ENCODE data around the gene DLK2. TPM values are rescaled to one million over a fixed set of nuclear protein-coding genes. Genes with fewer than 3 reads are reported as not detected.
A peak's percentile ranks its signal among the peaks of the same experiment; 100 is the strongest.
"Not testable (repeated sequence)": the region's sequence is repeated elsewhere in the genome, so short reads cannot be mapped to it uniquely, and the experiment has no call there.

DLK2 gene
- total and polyA plus RNA-seq, 8 donors, result 0.22 to 1.1 (median 0.31) TPM; not detected in 2

- Histone ChIP-seq H3K27me3 (no peaks in the 10 kb centered on the region), H3K4me3 (no peak overlapping the region), H3K4me1 (no peaks in the 10 kb centered on the region), H3K36me3 (no peaks in the 10 kb centered on the region), H3K9me3 (no peaks in the 10 kb centered on the region), H3K27ac (no peak overlapping the region)
- intact Hi-C loops (cut with DNase I), result no loop called here
- 62 to 78% methylated on average over 5 of the region's 5 CpGs for WGBS, 2 donors
- TF ChIP-seq CTCF (IDR thresholded peaks at IDR 0.05), result no peak
- no peak for ATAC-seq
- no peak for DNase-seq
- FAIRE-seq, result no peak
These were observed 42.8 kb downstream of the DLK2 start for GRCh38 chr6:43412541-43412940.

- intact Hi-C loops (cut with DNase I); H3K4me3 ChIP-seq; FAIRE-seq; ATAC-seq; H3K9me3 ChIP-seq; DNase-seq; H3K4me1 ChIP-seq; H3K27me3 ChIP-seq; H3K36me3 ChIP-seq; H3K27ac ChIP-seq: not testable (repeated sequence)
- 73 to 78% methylated on average over 1 of the region's 1 CpG for WGBS, 2 donors
These were observed 44.6 kb downstream of the DLK2 start for GRCh38 chr6:43410776-43411175.

GRCh38 chr6:43408259-43408658, 47.1 kb downstream of the DLK2 start:
- no peaks in the 10 kb centered on the region for H3K27me3 ChIP-seq
- 91 to 94% methylated on average over 4 of the region's 4 CpGs for WGBS, 2 donors
- DNase-seq (no peak), FAIRE-seq (no peak), ATAC-seq (no peak)
- TF ChIP-seq CTCF (IDR thresholded peaks at IDR 0.05), result no peak
- intact Hi-C loops (cut with DNase I), result no loop called here
- H3K27ac ChIP-seq, result no peak overlapping the region
- H3K36me3 ChIP-seq, result no peaks in the 10 kb centered on the region
- H3K4me3 ChIP-seq, result no peak overlapping the region
- H3K9me3 ChIP-seq, result no peaks in the 10 kb centered on the region
- H3K4me1 ChIP-seq, result no peaks in the 10 kb centered on the region

- intact Hi-C loops (cut with DNase I), result no loop called here
- H3K27ac ChIP-seq, result no peak overlapping the region
- DNase-seq (no peak), FAIRE-seq (no peak), ATAC-seq (no peak)
- 24 to 39% methylated on average over 1 of the region's 1 CpG for WGBS, 2 donors
- no peak overlapping the region for H3K4me3 ChIP-seq
- no peaks in the 10 kb centered on the region for H3K4me1 ChIP-seq
- no peaks in the 10 kb centered on the region for H3K9me3 ChIP-seq
- no peaks in the 10 kb centered on the region for H3K36me3 ChIP-seq
- H3K27me3 ChIP-seq, result no peaks in the 10 kb centered on the region
- TF ChIP-seq CTCF (IDR thresholded peaks at IDR 0.05), result no peak
These were observed 48.1 kb downstream of the DLK2 start for GRCh38 chr6:43407296-43407695.

- Histone ChIP-seq H3K9me3 (no peaks in the 10 kb centered on the region), H3K27me3 (no peaks in the 10 kb centered on the region), H3K27ac (no peak overlapping the region), H3K36me3 (no peaks in the 10 kb centered on the region), H3K4me1 (no peaks in the 10 kb centered on the region), H3K4me3 (no peak overlapping the region)
- FAIRE-seq (no peak), DNase-seq (no peak), ATAC-seq (peak in 1 of 4 donors; percentile 23)
- TF ChIP-seq CTCF (IDR thresholded peaks at IDR 0.05), result no peak
- 23 to 24% methylated on average over 3 of the region's 3 CpGs for WGBS, 2 donors
- intact Hi-C loops (cut with DNase I), result no loop called here
These were observed 50.0 kb downstream of the DLK2 start for GRCh38 chr6:43405354-43405753.

GRCh38 chr6:43402820-43403219, 52.5 kb downstream of the DLK2 start:
- Histone ChIP-seq H3K36me3 (no peaks in the 10 kb centered on the region), H3K9me3 (no peaks in the 10 kb centered on the region), H3K27me3 (no peaks in the 10 kb centered on the region), H3K4me1 (no peaks in the 10 kb centered on the region), H3K4me3 (no peak overlapping the region), H3K27ac (no peak overlapping the region)
- 66 to 71% methylated on average over 1 of the region's 1 CpG for WGBS, 2 donors
- intact Hi-C loops (cut with DNase I), result no loop called here
- ATAC-seq (no peak), FAIRE-seq (no peak), DNase-seq (no peak)
- no peak for TF ChIP-seq CTCF (IDR thresholded peaks at IDR 0.05)

Data from pancreas (tissue), 10 donors.